ENCODE data around the gene SNRK.

SNRK gene, protein sequence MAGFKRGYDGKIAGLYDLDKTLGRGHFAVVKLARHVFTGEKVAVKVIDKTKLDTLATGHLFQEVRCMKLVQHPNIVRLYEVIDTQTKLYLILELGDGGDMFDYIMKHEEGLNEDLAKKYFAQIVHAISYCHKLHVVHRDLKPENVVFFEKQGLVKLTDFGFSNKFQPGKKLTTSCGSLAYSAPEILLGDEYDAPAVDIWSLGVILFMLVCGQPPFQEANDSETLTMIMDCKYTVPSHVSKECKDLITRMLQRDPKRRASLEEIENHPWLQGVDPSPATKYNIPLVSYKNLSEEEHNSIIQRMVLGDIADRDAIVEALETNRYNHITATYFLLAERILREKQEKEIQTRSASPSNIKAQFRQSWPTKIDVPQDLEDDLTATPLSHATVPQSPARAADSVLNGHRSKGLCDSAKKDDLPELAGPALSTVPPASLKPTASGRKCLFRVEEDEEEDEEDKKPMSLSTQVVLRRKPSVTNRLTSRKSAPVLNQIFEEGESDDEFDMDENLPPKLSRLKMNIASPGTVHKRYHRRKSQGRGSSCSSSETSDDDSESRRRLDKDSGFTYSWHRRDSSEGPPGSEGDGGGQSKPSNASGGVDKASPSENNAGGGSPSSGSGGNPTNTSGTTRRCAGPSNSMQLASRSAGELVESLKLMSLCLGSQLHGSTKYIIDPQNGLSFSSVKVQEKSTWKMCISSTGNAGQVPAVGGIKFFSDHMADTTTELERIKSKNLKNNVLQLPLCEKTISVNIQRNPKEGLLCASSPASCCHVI

DNA sequence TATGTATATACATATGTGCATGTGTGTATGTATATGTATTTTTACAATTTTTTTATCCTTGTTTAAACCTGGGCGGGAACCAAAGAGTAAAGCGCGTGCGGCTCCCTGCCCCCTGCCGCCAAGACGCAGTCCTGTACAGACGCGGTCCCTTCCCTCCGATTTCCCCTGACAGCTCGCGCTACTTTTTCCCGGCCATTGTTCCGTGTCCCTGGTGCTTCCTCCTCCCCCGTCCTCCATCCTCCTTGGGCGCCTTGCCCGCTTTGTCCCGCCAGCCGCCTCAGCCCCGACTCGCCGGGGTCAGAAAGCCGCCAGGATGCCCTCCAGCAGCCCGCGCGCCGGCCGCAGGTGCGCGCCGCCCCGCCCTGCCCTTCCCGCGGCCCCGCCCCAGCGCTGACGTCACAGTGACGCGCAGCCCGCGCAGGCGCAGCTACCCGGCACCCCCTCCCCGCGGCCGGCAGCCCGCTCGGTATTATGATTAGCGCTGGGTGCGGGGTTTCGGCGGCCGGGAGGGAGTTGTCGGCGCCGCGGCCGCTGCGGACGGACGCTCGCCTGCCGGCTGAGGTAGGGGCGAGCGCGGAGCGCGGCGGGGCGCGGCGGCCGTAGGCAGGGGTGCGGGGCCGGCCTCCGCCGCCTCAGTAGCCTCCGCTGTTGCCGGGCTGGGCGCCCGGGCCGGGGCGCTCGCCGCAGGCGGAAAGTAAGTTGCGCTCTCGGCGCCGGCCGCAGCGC, at the start of gene SNRK:
Gene SNRK (plus strand): TSS at position 426 of the 726 bp plus-strand sequence. CDS start 16,664 bp downstream, outside the sequence.
- in situ Hi-C loops (cut with MboI; ENCODE audit: low sequenced_read_pairs), result no loop called here

DNA sequence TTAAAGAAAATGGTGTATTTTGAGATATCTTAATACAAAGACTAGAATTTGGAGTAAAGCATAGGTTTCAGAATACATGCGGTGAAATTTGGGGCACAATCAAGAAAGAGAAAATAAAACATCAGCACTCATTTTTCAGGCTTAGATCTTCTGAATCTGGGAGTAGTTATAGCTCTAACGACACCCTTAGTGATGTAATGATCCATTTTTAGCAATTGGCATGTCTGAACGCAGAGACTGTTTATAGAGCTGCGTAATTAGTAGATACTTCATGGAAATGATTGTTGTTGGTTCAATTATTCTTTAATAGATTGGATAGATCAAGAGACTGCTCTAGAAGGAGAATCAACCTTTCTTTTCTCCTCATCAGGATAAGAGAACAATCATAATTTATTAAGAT, 47.5 kb upstream of the SNRK start:
- in situ Hi-C loops (cut with MboI; ENCODE audit: low sequenced_read_pairs), result no loop called here

DNA sequence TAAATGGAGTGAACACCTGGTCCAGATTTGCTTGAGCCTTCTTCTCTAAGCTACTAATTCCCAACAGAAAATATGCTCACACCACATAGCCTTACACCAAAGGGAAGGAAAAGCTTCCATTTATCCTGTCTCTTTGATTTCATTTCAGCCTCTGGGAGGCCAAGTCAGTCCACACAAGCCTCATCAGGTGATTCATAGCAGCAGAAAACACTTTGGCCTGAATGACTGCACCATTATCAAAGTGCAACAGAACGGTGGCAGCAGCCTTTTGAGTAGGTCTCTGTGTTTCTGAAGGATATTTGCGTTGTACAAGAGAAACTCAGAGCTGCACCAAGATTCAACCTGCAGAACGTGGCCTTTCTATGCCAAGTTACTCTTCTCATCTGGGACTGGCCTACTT, 46.6 kb upstream of the SNRK start:
- in situ Hi-C loops (cut with MboI; ENCODE audit: low sequenced_read_pairs), result no loop called here

DNA sequence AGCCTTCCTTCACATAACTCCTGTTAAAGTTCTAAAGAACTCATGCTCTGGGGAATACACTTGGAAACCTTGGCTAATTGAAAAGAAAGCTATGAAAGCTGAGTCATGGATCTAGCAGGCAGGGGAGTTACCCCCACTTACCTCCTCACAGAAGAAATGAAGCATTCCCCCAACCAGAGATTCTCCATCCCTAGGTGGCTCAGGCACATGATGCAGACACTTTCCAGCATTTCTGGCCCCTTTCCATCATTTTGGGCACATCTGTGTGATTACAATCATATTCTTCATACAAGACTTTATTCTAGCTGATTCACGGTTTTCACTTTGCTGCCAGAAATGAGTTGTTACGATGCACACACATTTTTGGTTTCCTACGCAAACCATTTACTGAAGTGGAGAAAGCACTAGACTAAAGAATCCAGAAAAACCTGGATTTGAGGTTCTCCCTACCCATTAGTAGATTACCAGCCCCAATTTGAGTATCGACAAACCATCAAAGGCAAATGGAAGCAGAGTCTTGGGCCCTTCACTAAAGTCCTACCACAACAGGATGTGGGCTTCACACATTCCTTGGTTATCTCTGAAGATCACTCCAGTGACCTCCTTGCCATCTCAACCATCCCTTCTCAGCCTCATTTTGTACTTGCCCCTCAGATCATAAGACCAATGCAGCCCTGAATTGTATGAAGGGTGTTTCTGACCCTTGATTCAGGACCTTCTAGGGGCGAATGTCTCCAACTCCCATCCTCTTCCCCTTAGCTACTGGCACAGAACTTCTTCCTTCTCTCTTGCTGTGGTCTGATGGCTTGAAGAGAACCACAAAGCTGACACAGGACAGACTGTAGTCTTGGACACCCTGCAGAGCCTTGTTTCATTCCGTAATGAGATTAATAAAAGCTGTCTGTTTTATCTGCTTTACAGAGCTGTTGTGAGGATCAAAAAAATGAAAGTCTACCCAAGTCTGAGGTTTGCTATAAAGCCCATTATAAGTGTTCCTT, 42.5 kb upstream of the SNRK start:
- in situ Hi-C loops (cut with MboI; ENCODE audit: low sequenced_read_pairs), result no loop called here

DNA sequence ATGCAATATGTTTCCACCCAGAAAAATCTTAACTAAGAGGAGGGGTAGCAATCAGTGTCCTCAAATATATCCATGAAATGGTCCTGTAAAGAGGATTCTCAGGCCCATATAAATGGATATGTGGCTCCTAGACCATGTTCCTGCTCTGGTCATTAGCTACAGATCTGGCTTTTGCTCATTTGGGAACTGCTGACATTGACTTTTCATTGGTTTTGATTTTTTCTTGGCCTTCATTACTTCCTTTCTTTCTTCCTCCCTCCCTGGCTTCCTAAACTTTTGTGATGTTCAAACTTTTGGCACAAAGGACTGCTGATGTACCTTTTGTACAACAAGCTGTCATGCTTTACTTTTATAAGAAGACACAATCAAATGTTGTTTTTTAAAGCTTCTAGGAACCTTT, 41.6 kb upstream of the SNRK start:
- in situ Hi-C loops (cut with MboI; ENCODE audit: low sequenced_read_pairs), result no loop called here

DNA sequence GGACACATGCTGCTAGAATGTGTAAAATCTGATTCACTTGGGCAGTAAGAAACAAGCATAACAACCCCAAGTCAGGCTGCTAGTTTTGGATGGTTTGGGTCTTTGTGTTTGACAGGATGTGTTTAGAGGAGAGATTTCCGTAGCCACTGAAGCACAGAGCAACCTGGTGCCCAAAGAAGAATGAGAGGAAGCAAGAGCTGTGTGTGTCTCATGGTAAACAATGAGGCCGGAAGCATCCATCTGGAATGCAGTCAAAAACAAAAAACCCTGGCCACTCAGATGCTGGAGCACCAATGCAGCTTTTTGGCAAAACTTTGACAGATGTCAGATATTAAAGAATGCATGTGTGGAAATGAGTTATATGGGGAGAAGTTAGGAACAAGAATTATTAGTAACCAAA, 39.4 kb upstream of the SNRK start:
- in situ Hi-C loops (cut with MboI; ENCODE audit: low sequenced_read_pairs), result no loop called here

DNA sequence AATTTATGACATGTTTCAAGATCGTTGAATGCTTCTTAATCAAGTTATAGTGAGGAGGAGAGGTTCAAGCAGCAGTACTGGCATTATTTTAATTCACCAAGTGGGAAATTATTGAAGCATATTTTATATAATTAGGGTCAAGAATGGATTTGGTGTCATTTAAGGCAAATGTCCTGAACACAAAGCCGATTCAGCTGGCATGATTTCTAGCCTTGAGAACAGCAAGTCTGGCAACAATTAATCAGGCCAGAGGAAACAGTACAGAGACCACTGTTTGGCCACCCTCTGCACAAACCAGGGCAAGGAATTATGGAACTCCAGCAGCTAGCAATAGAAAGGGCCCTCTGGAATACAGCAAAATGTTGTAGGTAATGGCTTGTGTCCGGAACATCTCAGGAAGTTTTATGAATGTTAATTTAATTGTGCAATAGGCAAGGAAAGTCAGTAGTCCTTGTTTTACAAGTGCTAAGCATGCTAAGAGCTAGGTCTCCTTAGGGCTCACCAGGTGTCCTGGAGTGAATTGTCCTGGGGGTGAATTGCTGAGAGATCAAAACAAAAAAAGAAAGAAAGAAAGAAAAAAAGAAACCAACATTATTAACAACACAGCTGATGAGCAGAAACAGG, 38.7 kb upstream of the SNRK start:
- in situ Hi-C loops (cut with MboI; ENCODE audit: low sequenced_read_pairs), result no loop called here

DNA sequence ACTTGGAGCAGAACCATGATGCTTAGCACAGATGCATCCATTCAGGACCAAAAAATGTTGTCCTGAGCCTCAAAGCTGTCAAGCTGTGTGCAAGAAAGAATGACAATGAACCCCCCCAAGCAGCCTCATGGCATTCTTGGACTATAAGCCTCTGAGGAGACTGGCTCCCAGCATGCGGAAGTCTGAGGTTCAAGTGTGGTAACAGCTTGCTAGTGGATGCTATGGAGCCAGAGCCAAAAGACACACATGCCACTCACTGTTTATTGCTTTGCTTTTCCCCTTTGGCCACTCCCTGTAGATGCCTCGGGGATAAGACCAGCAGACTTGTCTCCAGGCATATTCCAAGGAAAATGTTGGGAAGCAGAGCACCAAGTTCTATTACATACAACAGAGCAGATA, 38.2 kb upstream of the SNRK start:
- in situ Hi-C loops (cut with MboI; ENCODE audit: low sequenced_read_pairs), result no loop called here

DNA sequence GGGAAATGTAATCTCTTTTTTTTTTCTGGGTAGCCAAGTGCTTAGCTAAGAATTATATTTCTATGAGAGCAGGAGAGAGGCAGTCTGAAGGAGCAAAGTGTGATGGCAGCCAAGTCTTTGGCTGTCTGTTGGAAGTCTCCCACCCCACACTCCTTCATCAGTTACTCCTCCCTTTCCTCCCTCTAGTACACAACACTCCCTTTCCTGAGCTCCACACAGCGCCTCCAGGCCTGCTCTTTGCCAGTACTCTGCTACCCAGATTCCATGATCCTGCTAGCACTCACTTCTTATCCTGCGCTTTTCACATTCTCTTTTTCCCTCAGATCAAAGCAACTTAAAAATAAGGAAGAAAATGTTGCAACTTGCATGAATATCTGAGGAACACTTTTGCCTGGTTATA, 37.4 kb upstream of the SNRK start:
- in situ Hi-C loops (cut with MboI; ENCODE audit: low sequenced_read_pairs), result no loop called here

DNA sequence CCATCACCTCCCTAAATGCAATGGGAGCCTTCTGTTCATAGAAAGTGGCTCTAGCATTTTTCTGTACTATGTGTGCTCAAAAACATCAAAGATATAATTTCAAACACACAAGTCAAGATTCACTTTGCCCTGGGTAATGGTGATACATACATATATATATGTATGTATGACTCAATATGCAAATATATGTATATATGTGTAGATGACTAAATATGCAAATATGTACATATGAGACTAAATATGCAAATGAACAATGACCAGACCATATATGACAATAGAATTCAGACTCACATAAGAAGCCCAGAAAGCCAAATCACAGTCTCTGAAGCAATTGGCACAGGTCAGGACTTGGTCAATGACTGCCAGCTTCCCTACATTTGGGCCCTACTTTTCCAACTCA, 36.9 kb upstream of the SNRK start:
- in situ Hi-C loops (cut with MboI; ENCODE audit: low sequenced_read_pairs), result no loop called here

DNA sequence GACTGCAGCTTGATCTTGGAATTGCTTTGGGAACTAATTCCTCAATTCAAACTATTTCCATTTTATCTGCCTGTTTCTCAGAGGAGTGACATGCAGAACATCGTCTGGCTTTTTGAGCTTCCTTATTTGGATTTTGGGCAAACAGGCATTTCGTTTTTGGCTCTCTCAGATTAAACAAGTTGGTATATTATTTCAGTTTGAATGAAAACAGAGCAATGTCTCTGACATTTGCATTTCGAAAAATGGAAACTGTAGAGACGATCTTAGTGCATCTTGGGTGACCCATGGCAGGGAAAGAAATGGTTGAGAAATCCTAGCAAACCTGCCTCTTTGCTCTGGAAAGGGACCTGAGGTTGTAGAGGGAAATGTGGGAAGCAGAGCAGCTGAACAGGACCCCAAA, 33.0 kb upstream of the SNRK start:
- in situ Hi-C loops (cut with MboI; ENCODE audit: low sequenced_read_pairs), result no loop called here

DNA sequence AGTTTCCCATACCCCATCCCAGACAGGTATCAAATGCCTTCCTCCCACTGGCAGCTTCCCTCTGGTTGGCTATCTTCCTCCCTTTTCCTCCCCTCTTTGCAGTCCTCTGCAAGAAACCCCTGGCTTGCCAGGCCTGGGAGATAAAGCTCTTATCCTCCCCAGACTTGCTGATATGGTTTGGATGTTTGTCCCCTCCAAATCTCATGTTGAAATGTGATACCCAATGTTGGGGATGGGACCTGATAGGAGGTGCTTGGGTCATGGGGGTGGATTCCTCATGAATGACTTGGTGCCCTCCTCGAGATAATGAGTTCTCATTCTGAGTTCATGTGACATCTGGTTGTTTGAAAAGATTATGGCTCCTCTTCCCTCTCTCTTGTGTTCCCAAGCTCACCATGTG, 32.2 kb upstream of the SNRK start:
- in situ Hi-C loops (cut with MboI; ENCODE audit: low sequenced_read_pairs), result no loop called here

DNA sequence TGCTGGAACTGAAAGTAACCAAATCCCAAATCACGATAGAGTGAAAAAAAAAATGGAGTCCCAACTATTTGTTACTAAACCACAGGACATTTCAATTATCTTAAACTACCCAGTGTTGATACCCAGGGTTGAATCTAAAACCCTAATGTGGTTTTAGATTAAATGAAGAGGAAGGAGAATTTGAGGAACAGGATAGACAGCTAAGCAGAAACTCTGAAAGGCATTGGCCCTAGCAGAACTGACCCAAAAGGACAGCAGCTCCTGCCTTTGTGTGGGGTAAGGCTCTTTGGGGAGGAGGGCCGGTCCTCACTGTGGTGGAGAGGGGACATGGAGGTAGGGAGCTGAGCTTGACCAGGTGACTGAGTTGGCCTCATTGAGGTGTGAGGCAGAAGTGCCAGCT, 30.7 kb upstream of the SNRK start:
- in situ Hi-C loops (cut with MboI; ENCODE audit: low sequenced_read_pairs), result no loop called here

DNA sequence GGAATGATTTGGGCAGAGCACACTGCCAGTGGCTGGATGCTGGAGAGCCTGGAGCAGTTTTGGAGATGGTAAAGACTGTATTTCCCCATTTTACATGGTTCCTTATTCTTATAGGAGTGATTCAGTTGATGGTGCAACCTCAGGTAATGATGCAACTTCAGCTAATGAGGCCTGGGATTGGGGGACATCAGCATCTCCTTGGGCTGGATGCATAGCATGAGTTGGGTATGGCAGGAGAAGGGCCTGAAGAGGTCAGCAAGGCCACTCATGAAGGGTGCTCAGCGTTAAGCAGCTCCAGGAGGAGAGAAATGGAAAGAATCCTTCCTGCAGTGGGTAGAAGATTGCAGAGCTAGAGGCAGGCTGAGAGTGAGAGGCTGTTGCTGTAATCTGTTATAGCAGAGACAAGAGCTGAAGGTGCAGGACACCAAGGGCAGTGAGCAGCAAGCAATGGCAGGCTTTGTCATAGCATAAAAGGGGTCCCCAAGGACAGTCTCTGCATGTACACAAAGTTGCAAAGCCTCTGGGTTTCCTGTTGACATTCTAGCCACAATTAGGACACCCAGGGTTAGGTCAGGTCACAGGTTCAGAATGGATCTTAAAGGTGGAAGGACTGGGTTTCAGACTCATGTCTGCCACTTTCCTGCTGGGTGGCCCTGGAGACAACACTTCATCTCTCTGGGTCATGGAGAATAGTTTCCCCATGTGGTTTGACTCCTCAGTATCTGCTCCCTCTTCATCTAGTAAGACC, 29.5 kb upstream of the SNRK start:
- in situ Hi-C loops (cut with MboI; ENCODE audit: low sequenced_read_pairs), result no loop called here

DNA sequence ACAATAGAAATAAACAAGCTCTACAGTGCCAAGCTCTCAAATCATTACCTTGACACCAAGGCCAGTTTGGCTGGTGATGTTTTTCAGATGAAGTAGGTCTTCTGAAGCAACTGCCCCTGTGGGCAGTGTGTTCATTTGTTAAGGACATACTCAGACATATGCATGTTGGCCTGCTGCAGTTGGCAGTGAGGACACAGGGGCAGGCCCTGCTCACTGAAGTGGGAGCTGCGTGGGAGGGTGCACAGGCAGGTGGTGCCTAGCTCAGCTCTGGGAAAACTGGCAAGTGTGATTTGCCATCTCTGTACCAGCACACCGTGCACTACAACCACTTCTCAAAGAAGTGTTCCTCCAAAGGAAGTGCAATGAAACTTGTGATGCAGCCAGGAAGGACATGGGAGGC, 28.5 kb upstream of the SNRK start:
- in situ Hi-C loops (cut with MboI; ENCODE audit: low sequenced_read_pairs), result no loop called here

DNA sequence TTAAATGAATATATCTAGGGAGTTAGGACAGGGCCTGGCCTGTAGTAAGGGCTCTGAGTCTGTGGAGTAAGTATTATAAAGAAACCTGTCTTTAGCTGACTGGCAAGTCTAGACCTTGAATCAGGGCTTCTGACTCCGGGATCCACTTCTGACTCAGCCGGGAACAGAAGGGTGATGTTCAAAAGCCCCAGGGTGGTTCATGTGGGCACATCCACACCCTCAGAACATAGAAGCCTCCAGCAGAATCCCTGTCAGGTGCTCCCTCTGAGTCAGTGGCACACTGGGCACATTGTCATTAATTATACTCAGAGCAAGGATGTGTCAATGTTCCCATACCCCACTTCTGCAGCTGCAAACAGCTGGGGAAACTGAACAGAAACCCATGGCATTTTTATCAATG, 26.7 kb upstream of the SNRK start:
- in situ Hi-C loops (cut with MboI; ENCODE audit: low sequenced_read_pairs), result no loop called here

DNA sequence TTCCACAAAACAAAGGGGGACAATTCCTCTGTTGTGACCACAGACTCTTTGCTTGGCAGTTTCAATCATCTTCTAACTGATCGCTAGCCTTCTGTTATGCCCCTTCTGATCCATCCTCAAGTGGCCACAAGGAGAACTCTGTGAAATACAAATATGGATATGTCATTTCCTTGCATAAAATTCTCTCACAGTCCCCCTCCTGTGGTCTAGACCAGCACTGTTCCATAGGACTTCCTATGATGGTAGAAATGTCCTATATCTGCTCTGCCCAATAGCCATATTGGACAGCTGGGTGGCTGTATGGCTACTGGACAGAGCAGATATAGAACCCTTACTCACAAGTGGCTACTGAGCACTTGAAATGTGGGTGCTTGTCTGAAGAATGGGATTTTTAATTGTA, 25.9 kb upstream of the SNRK start:
- in situ Hi-C loops (cut with MboI; ENCODE audit: low sequenced_read_pairs), result no loop called here

DNA sequence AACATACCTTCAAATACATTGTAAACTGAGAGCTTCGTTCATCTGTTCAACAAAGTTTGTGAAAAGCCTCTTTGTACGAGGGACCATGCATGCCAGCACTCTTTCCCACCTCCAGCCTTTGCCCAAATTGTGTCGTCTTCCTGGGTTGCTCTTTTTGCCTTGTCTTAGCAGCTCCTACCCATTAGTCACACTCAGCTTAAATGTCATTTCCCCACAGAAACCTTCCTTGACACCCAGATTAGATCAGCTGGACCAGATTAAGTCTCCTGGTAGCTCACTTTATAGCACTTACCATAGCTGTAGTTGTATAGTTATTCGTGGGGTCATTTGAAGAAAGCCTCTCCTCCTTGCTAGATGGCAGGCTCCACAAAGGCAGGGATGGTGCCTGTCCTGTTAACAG, 24.1 kb upstream of the SNRK start:
- in situ Hi-C loops (cut with MboI; ENCODE audit: low sequenced_read_pairs), result no loop called here

DNA sequence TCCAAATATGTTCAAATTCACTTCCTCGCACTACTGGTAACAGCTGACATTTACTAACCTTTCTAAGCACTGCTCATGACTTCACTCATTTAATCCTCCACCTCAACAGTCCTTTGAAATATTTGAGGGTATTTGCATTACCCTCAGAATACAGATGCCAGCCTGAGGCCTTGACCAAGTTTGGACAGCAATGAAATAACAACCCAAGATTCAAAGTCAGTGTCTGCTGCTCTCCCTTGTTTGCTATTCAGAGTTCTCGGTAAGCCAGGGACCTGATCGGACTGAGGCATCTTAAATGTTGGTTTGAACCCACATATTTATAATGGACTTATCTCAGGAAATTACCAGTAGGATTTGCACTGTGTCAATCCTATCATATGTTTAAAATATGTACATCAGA, 19.9 kb upstream of the SNRK start:
- in situ Hi-C loops (cut with MboI; ENCODE audit: low sequenced_read_pairs), result no loop called here
